ENCODE data around the gene INPP4B.

INPP4B gene

GRCh38 chr4:142267101-142267500 is 579.0 kb downstream of the INPP4B start:
- Histone ChIP-seq H3K27ac (ENCODE audit: low read depth, low read length) (no peak overlapping the region), H3K9me3 (ENCODE audit: control insufficient read depth, insufficient read depth, low read length) (no peaks in the 10 kb centered on the region), H3K36me3 (ENCODE audit: control insufficient read depth, insufficient read depth, low read length) (no peaks in the 10 kb centered on the region), H3K9ac (ENCODE audit: low read depth, low read length) (no peak overlapping the region), H3K4me3 (ENCODE audit: low read depth, low read length) (no peak overlapping the region), H3K4me1 (ENCODE audit: control insufficient read depth, insufficient read depth, low read length) (peaks cover 17% of the 10 kb centered on the region), H3K27me3 (ENCODE audit: control insufficient read depth, insufficient read depth, low read length) (no peaks in the 10 kb centered on the region)

GRCh38 chr4:142265946-142266345 is 580.2 kb downstream of the INPP4B start:
- Histone ChIP-seq H3K4me1 (ENCODE audit: control insufficient read depth, insufficient read depth, low read length) (peaks cover 17% of the 10 kb centered on the region), H3K9ac (ENCODE audit: low read depth, low read length) (no peak overlapping the region), H3K36me3 (ENCODE audit: control insufficient read depth, insufficient read depth, low read length) (no peaks in the 10 kb centered on the region), H3K4me3 (ENCODE audit: low read depth, low read length) (no peak overlapping the region), H3K9me3 (ENCODE audit: control insufficient read depth, insufficient read depth, low read length) (no peaks in the 10 kb centered on the region), H3K27ac (ENCODE audit: low read depth, low read length) (no peak overlapping the region), H3K27me3 (ENCODE audit: control insufficient read depth, insufficient read depth, low read length) (no peaks in the 10 kb centered on the region)

GRCh38 chr4:142265536-142265935 is 580.6 kb downstream of the INPP4B start:
- H3K27ac ChIP-seq (ENCODE audit: low read depth, low read length): no peak overlapping the region
- no peaks in the 10 kb centered on the region for H3K27me3 ChIP-seq (ENCODE audit: control insufficient read depth, insufficient read depth, low read length)
- H3K36me3 ChIP-seq (ENCODE audit: control insufficient read depth, insufficient read depth, low read length): no peaks in the 10 kb centered on the region
- no peak overlapping the region for H3K9ac ChIP-seq (ENCODE audit: low read depth, low read length)
- H3K4me1 ChIP-seq (ENCODE audit: control insufficient read depth, insufficient read depth, low read length): peaks cover 17% of the 10 kb centered on the region
- no peak overlapping the region for H3K4me3 ChIP-seq (ENCODE audit: low read depth, low read length)
- H3K9me3 ChIP-seq (ENCODE audit: control insufficient read depth, insufficient read depth, low read length): no peaks in the 10 kb centered on the region

GRCh38 chr4:142264961-142265360 is 581.1 kb downstream of the INPP4B start:
- H3K4me3 ChIP-seq (ENCODE audit: low read depth, low read length): no peak overlapping the region
- H3K4me1 ChIP-seq (ENCODE audit: control insufficient read depth, insufficient read depth, low read length): peaks cover 15% of the 10 kb centered on the region
- no peaks in the 10 kb centered on the region for H3K27me3 ChIP-seq (ENCODE audit: control insufficient read depth, insufficient read depth, low read length)
- no peak overlapping the region for H3K27ac ChIP-seq (ENCODE audit: low read depth, low read length)
- no peaks in the 10 kb centered on the region for H3K9me3 ChIP-seq (ENCODE audit: control insufficient read depth, insufficient read depth, low read length)
- H3K36me3 ChIP-seq (ENCODE audit: control insufficient read depth, insufficient read depth, low read length): no peaks in the 10 kb centered on the region
- no peak overlapping the region for H3K9ac ChIP-seq (ENCODE audit: low read depth, low read length)

- Histone ChIP-seq H3K9ac (ENCODE audit: low read depth, low read length) (no peak overlapping the region), H3K36me3 (ENCODE audit: control insufficient read depth, insufficient read depth, low read length) (no peaks in the 10 kb centered on the region), H3K4me3 (ENCODE audit: low read depth, low read length) (no peak overlapping the region), H3K27ac (ENCODE audit: low read depth, low read length) (no peak overlapping the region), H3K4me1 (ENCODE audit: control insufficient read depth, insufficient read depth, low read length) (no peaks in the 10 kb centered on the region), H3K27me3 (ENCODE audit: control insufficient read depth, insufficient read depth, low read length) (no peaks in the 10 kb centered on the region), H3K9me3 (ENCODE audit: control insufficient read depth, insufficient read depth, low read length) (no peaks in the 10 kb centered on the region)
Measured at GRCh38 chr4:142262956-142263355, 583.1 kb downstream of the INPP4B start.

GRCh38 chr4:142248946-142249345 is 597.2 kb downstream of the INPP4B start:
- Histone ChIP-seq H3K27ac (ENCODE audit: low read depth, low read length) (no peak overlapping the region), H3K9ac (ENCODE audit: low read depth, low read length) (no peak overlapping the region), H3K4me3 (ENCODE audit: low read depth, low read length) (no peak overlapping the region), H3K36me3 (ENCODE audit: control insufficient read depth, insufficient read depth, low read length) (no peaks in the 10 kb centered on the region), H3K4me1 (ENCODE audit: control insufficient read depth, insufficient read depth, low read length) (no peaks in the 10 kb centered on the region), H3K9me3 (ENCODE audit: control insufficient read depth, insufficient read depth, low read length) (peaks cover 6% of the 10 kb centered on the region), H3K27me3 (ENCODE audit: control insufficient read depth, insufficient read depth, low read length) (no peaks in the 10 kb centered on the region)

GRCh38 chr4:142243255-142243654 is 602.8 kb downstream of the INPP4B start:
- Histone ChIP-seq H3K9ac (ENCODE audit: low read depth, low read length) (no peak overlapping the region), H3K36me3 (ENCODE audit: control insufficient read depth, insufficient read depth, low read length) (no peaks in the 10 kb centered on the region), H3K27ac (ENCODE audit: low read depth, low read length) (no peak overlapping the region), H3K4me3 (ENCODE audit: low read depth, low read length) (no peak overlapping the region), H3K9me3 (ENCODE audit: control insufficient read depth, insufficient read depth, low read length) (no peaks in the 10 kb centered on the region), H3K4me1 (ENCODE audit: control insufficient read depth, insufficient read depth, low read length) (no peaks in the 10 kb centered on the region), H3K27me3 (ENCODE audit: control insufficient read depth, insufficient read depth, low read length) (no peaks in the 10 kb centered on the region)

- H3K36me3 ChIP-seq (ENCODE audit: control insufficient read depth, insufficient read depth, low read length): no peaks in the 10 kb centered on the region
- no peaks in the 10 kb centered on the region for H3K9me3 ChIP-seq (ENCODE audit: control insufficient read depth, insufficient read depth, low read length)
- H3K27ac ChIP-seq (ENCODE audit: low read depth, low read length): no peak overlapping the region
- no peak overlapping the region for H3K9ac ChIP-seq (ENCODE audit: low read depth, low read length)
- H3K4me1 ChIP-seq (ENCODE audit: control insufficient read depth, insufficient read depth, low read length): no peaks in the 10 kb centered on the region
- no peaks in the 10 kb centered on the region for H3K27me3 ChIP-seq (ENCODE audit: control insufficient read depth, insufficient read depth, low read length)
- no peak overlapping the region for H3K4me3 ChIP-seq (ENCODE audit: low read depth, low read length)
Measured at GRCh38 chr4:142242156-142242555, 603.9 kb downstream of the INPP4B start.

GRCh38 chr4:142238589-142238988 is 607.5 kb downstream of the INPP4B start:
- H3K9me3 ChIP-seq (ENCODE audit: control insufficient read depth, insufficient read depth, low read length): no peaks in the 10 kb centered on the region
- no peaks in the 10 kb centered on the region for H3K4me1 ChIP-seq (ENCODE audit: control insufficient read depth, insufficient read depth, low read length)
- H3K36me3 ChIP-seq (ENCODE audit: control insufficient read depth, insufficient read depth, low read length): no peaks in the 10 kb centered on the region
- H3K27me3 ChIP-seq (ENCODE audit: control insufficient read depth, insufficient read depth, low read length): no peaks in the 10 kb centered on the region
- no peak overlapping the region for H3K9ac ChIP-seq (ENCODE audit: low read depth, low read length)
- H3K4me3 ChIP-seq (ENCODE audit: low read depth, low read length): no peak overlapping the region
- H3K27ac ChIP-seq (ENCODE audit: low read depth, low read length): no peak overlapping the region

GRCh38 chr4:142236268-142236667 is 609.8 kb downstream of the INPP4B start:
- Histone ChIP-seq H3K27ac (ENCODE audit: low read depth, low read length) (no peak overlapping the region), H3K9me3 (ENCODE audit: control insufficient read depth, insufficient read depth, low read length) (no peaks in the 10 kb centered on the region), H3K9ac (ENCODE audit: low read depth, low read length) (no peak overlapping the region), H3K4me3 (ENCODE audit: low read depth, low read length) (no peak overlapping the region), H3K36me3 (ENCODE audit: control insufficient read depth, insufficient read depth, low read length) (no peaks in the 10 kb centered on the region), H3K4me1 (ENCODE audit: control insufficient read depth, insufficient read depth, low read length) (no peaks in the 10 kb centered on the region), H3K27me3 (ENCODE audit: control insufficient read depth, insufficient read depth, low read length) (no peaks in the 10 kb centered on the region)

GRCh38 chr4:142231787-142232186 is 614.3 kb downstream of the INPP4B start:
- Histone ChIP-seq H3K36me3 (ENCODE audit: control insufficient read depth, insufficient read depth, low read length) (no peaks in the 10 kb centered on the region), H3K27me3 (ENCODE audit: control insufficient read depth, insufficient read depth, low read length) (no peaks in the 10 kb centered on the region), H3K27ac (ENCODE audit: low read depth, low read length) (no peak overlapping the region), H3K9ac (ENCODE audit: low read depth, low read length) (no peak overlapping the region), H3K9me3 (ENCODE audit: control insufficient read depth, insufficient read depth, low read length) (no peaks in the 10 kb centered on the region), H3K4me3 (ENCODE audit: low read depth, low read length) (no peak overlapping the region), H3K4me1 (ENCODE audit: control insufficient read depth, insufficient read depth, low read length) (no peaks in the 10 kb centered on the region)

GRCh38 chr4:142230991-142231390 is 615.1 kb downstream of the INPP4B start:
- no peaks in the 10 kb centered on the region for H3K9me3 ChIP-seq (ENCODE audit: control insufficient read depth, insufficient read depth, low read length)
- no peak overlapping the region for H3K4me3 ChIP-seq (ENCODE audit: low read depth, low read length)
- H3K4me1 ChIP-seq (ENCODE audit: control insufficient read depth, insufficient read depth, low read length): no peaks in the 10 kb centered on the region
- no peaks in the 10 kb centered on the region for H3K27me3 ChIP-seq (ENCODE audit: control insufficient read depth, insufficient read depth, low read length)
- no peak overlapping the region for H3K27ac ChIP-seq (ENCODE audit: low read depth, low read length)
- H3K9ac ChIP-seq (ENCODE audit: low read depth, low read length): no peak overlapping the region
- no peaks in the 10 kb centered on the region for H3K36me3 ChIP-seq (ENCODE audit: control insufficient read depth, insufficient read depth, low read length)
